HEK293 (cell line): ENCODE data around the gene PACSIN2.

Experiments used
- CTCF ChIA-PET: fragments of 350-600 bp; formaldehyde crosslinking; extraction: SDS; loops from one replicate; lab custom pipeline; 2021; ENCODE audit warnings: antibody characterized with exemption; lab: Yijun Ruan, JAX
- POLR2A ChIA-PET: fragments of 300-600 bp; formaldehyde crosslinking; extraction: SDS; loops from one replicate; lab custom pipeline; 2020; ENCODE audit warnings: antibody characterized with exemption, inconsistent platforms; lab: Yijun Ruan, JAX
- H3K27ac ChIP-seq: fragments of 200-500 bp; sonication (Bioruptor generic); 2 replicates; pipeline ENCODE4 v1.5.1; 2014; ENCODE audit warnings: low read depth, low read length, control low read depth, inconsistent platforms; ENCODE audit errors: extremely low read depth
- H3K36me3 ChIP-seq, 2 experiments: fragments of 200-500 bp in 1 of 2; sonication (Bioruptor generic) in 1 of 2; 1 replicate in 1 of 2; 2 replicates in 1 of 2; pipeline ENCODE4 v1.5.1; 2014 to 2017; ENCODE audit warnings: inconsistent platforms in 2 of 2, low read length in 2 of 2; ENCODE audit not compliant: control insufficient read depth in 2 of 2, insufficient read depth in 1 of 2
- H3K4me1 ChIP-seq: fragments of 200-500 bp; sonication (Bioruptor generic); 2 replicates; pipeline ENCODE4 v1.5.1; 2014; ENCODE audit warnings: mild to moderate bottlenecking, low read length, inconsistent platforms; ENCODE audit not compliant: control insufficient read depth, insufficient read depth
- H3K4me3 ChIP-seq: 2 replicates; pipeline ENCODE4 v1.5.1; 2011; ENCODE audit warnings: low read depth, mild to moderate bottlenecking, control low read depth, low read length, moderate library complexity
- H3K9me3 ChIP-seq: fragments of 200-500 bp; sonication (Bioruptor generic); 2 replicates; pipeline ENCODE4 v1.5.1; 2014; ENCODE audit warnings: low read depth, low read length, inconsistent platforms; ENCODE audit not compliant: control insufficient read depth, insufficient read depth
- BCL6B ChIP-seq: fragments of 450-650 bp; formaldehyde crosslinking; IDR thresholded peaks from 2 replicates; pipeline ENCODE4 v1.5.1; 2017; ENCODE audit warnings: missing biosample characterization, missing genetic modification characterization
- ELK4 ChIP-seq: IDR thresholded peaks from 2 replicates; pipeline ENCODE4 v1.6.1; 2011; ENCODE audit warnings: mild to moderate bottlenecking, low read depth, low read length, borderline replicate concordance
- HIC1 ChIP-seq: fragments of 450-650 bp; formaldehyde crosslinking; IDR thresholded peaks from 2 replicates; pipeline ENCODE4 v1.5.1; 2016; ENCODE audit warnings: missing biosample characterization, missing genetic modification characterization
- PBX3 ChIP-seq: sonication (generic); formaldehyde crosslinking; IDR thresholded peaks from 2 replicates; pipeline ENCODE4 v1.8.1; 2022; ENCODE audit warnings: mild to moderate bottlenecking, moderate library complexity, missing genetic modification reagents
- PRDM1 ChIP-seq: fragments of 450-650 bp; formaldehyde crosslinking; IDR thresholded peaks from 2 replicates; pipeline ENCODE4; 2016; ENCODE audit warnings: missing biosample characterization, missing genetic modification characterization
- TCF7L2 ChIP-seq: IDR thresholded peaks from 2 replicates; pipeline ENCODE4 v1.6.1; 2011; ENCODE audit warnings: low read depth, mild to moderate bottlenecking, inconsistent platforms, low read length, moderate library complexity, borderline replicate concordance
- ZFP37 ChIP-seq: fragments of 450-650 bp; formaldehyde crosslinking; IDR thresholded peaks from 2 replicates; pipeline ENCODE4 v1.5.1; 2016; ENCODE audit warnings: missing biosample characterization, missing genetic modification characterization
- ZNF10 ChIP-seq: fragments of 450-650 bp; formaldehyde crosslinking; IDR thresholded peaks from 2 replicates; pipeline ENCODE4 v1.5.1; 2017; ENCODE audit warnings: missing biosample characterization, missing genetic modification characterization
- ZNF18 ChIP-seq: fragments of 450-650 bp; formaldehyde crosslinking; IDR thresholded peaks from 2 replicates; pipeline ENCODE4 v1.5.1; 2016; ENCODE audit warnings: missing biosample characterization, missing genetic modification characterization
- ZNF449 ChIP-seq: fragments of 450-650 bp; formaldehyde crosslinking; IDR thresholded peaks from 2 replicates; pipeline ENCODE4 v1.5.1; 2017; ENCODE audit warnings: missing biosample characterization, mild to moderate bottlenecking, missing genetic modification characterization, moderate library complexity
- ZNF658 ChIP-seq: fragments of 450-650 bp; formaldehyde crosslinking; IDR thresholded peaks from 2 replicates; pipeline ENCODE4; 2016; ENCODE audit warnings: missing biosample characterization, missing genetic modification characterization
- ZNF707 ChIP-seq: fragments of 450-650 bp; formaldehyde crosslinking; IDR thresholded peaks from 2 replicates; pipeline ENCODE4 v1.5.1; 2016; ENCODE audit warnings: missing biosample characterization, missing genetic modification characterization
- ZNF837 ChIP-seq: fragments of 450-650 bp; formaldehyde crosslinking; IDR thresholded peaks from 2 replicates; pipeline ENCODE4 v1.5.1; 2016; ENCODE audit warnings: missing biosample characterization, missing genetic modification characterization
- ZNF843 ChIP-seq: fragments of 450-650 bp; formaldehyde crosslinking; IDR thresholded peaks from 2 replicates; pipeline ENCODE4 v1.5.1; 2016; ENCODE audit warnings: missing biosample characterization, missing genetic modification characterization
- ZXDB ChIP-seq: fragments of 450-650 bp; formaldehyde crosslinking; IDR thresholded peaks from 2 replicates; pipeline ENCODE4 v1.5.1; 2016; ENCODE audit warnings: missing biosample characterization, missing genetic modification characterization
- TF ChIP-seq, protein P1 (sequence below): fragments of 450-650 bp; formaldehyde crosslinking; IDR thresholded peaks from 2 replicates; pipeline ENCODE4 v1.5.1; 2016; ENCODE audit warnings: missing biosample characterization, missing genetic modification characterization, borderline replicate concordance

The PACSIN2 gene

DNA sequence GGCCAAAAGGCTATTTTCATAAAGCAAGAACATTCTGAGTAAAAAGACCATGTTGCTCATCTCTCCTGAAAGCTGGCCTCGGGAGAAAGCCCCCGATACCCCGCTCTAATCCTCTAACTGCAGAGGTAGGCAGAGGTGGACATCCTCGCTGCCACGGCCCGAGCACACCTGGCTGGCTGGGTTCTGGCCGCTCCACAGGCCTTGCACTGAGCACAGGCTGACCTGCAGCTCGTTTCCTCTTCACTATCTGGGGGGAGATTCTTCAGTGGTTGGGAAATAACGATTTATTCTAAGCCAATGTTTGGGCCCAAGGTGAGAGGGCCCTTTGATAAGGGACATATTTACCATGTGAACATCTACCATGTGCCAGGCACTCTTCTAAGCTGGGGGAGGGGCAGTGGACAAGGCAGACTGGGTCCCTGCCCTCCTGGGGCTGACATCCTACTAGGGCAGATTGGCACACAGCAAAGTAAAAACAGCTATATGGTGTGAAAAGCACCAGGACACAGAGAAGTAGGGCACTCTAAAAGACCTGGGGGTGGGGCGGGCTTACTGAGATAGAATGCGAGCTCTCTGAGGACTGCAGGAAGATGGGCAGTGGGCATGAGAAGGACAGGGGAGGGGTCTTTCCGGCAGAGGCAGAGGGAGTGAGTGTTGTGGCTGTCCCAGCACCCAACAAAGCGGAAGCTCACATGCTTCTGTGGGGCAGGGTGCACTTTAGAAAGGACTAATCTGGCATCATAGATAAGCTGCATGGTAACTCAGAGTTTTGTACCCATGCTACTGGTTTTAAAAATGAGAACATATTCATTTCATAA is 92.4 kb downstream of the PACSIN2 start (continued):
- TF ChIP-seq ELK4 (no peak), ZNF843 (tag by site-specific recombination) (no peak), ZFP37 (tag by site-specific recombination) (no peak), HIC1 (tag by site-specific recombination) (no peak), ZNF658 (no peak)
- TF ChIP-seq, all 188 proteins: peak for 0

GRCh38 chr22:42920101-42920820 is 94.7 kb downstream of the PACSIN2 start:
- no peaks in the 10 kb centered on the region; a peak in 1 of 3 replicates for H3K36me3 ChIP-seq
- H3K27ac ChIP-seq, result no peak overlapping the region
- peaks cover 4% of the 10 kb centered on the region for H3K4me1 ChIP-seq
- ChIA-PET CTCF (interaction anchor here (0.6 kb wide), 3 partner anchors 59 to 117 kb away, joined by 3 read pairs; no protein-coding TSS in a partner anchor), POLR2A (interaction anchor here (0.6 to 0.9 kb wide), 3 partner anchors 9 to 192 kb away, joined by 3 to 9 read pairs (median 3); no protein-coding TSS in a partner anchor)
- H3K9me3 ChIP-seq, result no peaks in the 10 kb centered on the region
- TF ChIP-seq TCF7L2 (no peak), ZNF10 (tag by site-specific recombination) (no peak), BCL6B (no peak)
- no peak overlapping the region for H3K4me3 ChIP-seq

DNA sequence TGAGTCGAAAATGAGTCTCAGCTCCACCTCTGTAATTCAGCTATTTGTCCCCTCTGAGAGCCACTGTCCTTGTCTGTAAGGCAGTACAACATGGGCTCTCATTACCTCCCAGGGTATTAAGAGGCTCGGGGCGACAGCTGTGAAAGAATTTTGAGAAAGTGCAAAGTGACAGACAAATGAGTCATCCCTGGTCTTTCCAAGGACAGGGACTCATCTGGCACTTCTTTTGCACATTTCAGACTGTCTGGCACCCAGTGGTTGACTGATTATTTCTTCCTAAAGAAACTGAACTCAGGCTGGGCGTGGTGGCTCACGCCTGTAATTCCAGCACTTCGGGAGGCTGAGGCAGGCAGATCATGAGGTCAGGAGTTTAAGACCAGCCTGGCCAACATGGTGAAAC is 95.8 kb downstream of the PACSIN2 start:
- no peak for TF ChIP-seq ZXDB (tag by site-specific recombination)
- TF ChIP-seq ZNF707, result no peak
- TF ChIP-seq PBX3, result no peak
- TF ChIP-seq, protein P1, sequence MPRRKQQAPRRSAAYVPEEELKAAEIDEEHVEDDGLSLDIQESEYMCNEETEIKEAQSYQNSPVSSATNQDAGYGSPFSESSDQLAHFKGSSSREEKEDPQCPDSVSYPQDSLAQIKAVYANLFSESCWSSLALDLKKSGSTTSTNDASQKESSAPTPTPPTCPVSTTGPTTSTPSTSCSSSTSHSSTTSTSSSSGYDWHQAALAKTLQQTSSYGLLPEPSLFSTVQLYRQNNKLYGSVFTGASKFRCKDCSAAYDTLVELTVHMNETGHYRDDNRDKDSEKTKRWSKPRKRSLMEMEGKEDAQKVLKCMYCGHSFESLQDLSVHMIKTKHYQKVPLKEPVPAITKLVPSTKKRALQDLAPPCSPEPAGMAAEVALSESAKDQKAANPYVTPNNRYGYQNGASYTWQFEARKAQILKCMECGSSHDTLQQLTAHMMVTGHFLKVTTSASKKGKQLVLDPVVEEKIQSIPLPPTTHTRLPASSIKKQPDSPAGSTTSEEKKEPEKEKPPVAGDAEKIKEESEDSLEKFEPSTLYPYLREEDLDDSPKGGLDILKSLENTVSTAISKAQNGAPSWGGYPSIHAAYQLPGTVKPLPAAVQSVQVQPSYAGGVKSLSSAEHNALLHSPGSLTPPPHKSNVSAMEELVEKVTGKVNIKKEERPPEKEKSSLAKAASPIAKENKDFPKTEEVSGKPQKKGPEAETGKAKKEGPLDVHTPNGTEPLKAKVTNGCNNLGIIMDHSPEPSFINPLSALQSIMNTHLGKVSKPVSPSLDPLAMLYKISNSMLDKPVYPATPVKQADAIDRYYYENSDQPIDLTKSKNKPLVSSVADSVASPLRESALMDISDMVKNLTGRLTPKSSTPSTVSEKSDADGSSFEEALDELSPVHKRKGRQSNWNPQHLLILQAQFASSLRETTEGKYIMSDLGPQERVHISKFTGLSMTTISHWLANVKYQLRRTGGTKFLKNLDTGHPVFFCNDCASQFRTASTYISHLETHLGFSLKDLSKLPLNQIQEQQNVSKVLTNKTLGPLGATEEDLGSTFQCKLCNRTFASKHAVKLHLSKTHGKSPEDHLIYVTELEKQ, result 0 out of 2 replicates have a peak, but pooled peaks have one; percentile 17
- no peak for TF ChIP-seq ZNF18 (tag by site-specific recombination)
- no peak for TF ChIP-seq ZNF449 (tag by site-specific recombination)
- TF ChIP-seq PRDM1 (tag by site-specific recombination), result peak; percentile 36; the same call in 1 of the 2 replicates
- TF ChIP-seq ZNF837 (tag by site-specific recombination), result no peak
- CTCF ChIA-PET, result interaction anchor here (0.6 to 1.2 kb wide), 5 partner anchors 13 to 272 kb away, joined by 3 to 5 read pairs (median 3); no protein-coding TSS in a partner anchor
- POLR2A ChIA-PET, result no interaction called here
- Histone ChIP-seq H3K4me3 (no peak overlapping the region), H3K36me3 (no peaks in the 10 kb centered on the region; a peak in 1 of 3 replicates), H3K27ac (no peak overlapping the region), H3K4me1 (peaks cover 4% of the 10 kb centered on the region), H3K9me3 (no peaks in the 10 kb centered on the region)
